Smooth muscle cell (in vitro differentiated cells): ENCODE data around the gene LATS1. TPM values are rescaled to one million over a fixed set of nuclear protein-coding genes. Genes with fewer than 3 reads are reported as not detected.
A peak's percentile ranks its signal among the peaks of the same experiment; 100 is the strongest.
"Not testable (repeated sequence)": the region's sequence is repeated elsewhere in the genome, so short reads cannot be mapped to it uniquely, and the experiment has no call there.

Source experiments
- DNase-seq: peaks from one replicate; lab custom pipeline; 2025; ENCODE audit not compliant: unreplicated experiment; lab: John Stamatoyannopoulos, UW
- H2AFZ ChIP-seq: fragments of 200-600 bp; sonication (generic); 2 replicates; pipeline ENCODE4 v1.6.0; 2016; ENCODE audit warnings: antibody characterized with exemption, low read depth, mild to moderate bottlenecking
- H3F3A ChIP-seq: fragments of 200-600 bp; sonication (generic); 2 replicates; pipeline ENCODE4 v1.6.0; 2017; ENCODE audit warnings: antibody characterized with exemption, low read depth
- H3K27ac ChIP-seq: fragments of 200-600 bp; sonication (generic); 2 replicates; pipeline ENCODE4 v1.5.1; 2016; ENCODE audit warnings: low read depth, mild to moderate bottlenecking
- H3K27me3 ChIP-seq: fragments of 200-600 bp; sonication (generic); 2 replicates; pipeline ENCODE4 v1.6.1; 2016; ENCODE audit warnings: low read depth, mild to moderate bottlenecking
- H3K36me3 ChIP-seq: fragments of 200-600 bp; sonication (generic); 2 replicates; pipeline ENCODE4 v1.5.1; 2016; ENCODE audit warnings: low read depth
- H3K4me1 ChIP-seq: fragments of 200-600 bp; sonication (generic); 2 replicates; pipeline ENCODE4 v1.5.1; 2016; ENCODE audit warnings: low read depth
- H3K4me2 ChIP-seq: fragments of 200-600 bp; sonication (generic); 2 replicates; pipeline ENCODE4 v1.6.0; 2016; ENCODE audit warnings: mild to moderate bottlenecking
- H3K4me3 ChIP-seq: fragments of 200-600 bp; sonication (generic); 2 replicates; pipeline ENCODE4 v1.5.1; 2016; ENCODE audit warnings: mild to moderate bottlenecking
- H3K79me2 ChIP-seq: fragments of 200-600 bp; sonication (generic); 2 replicates; pipeline ENCODE4 v1.6.0; 2016; ENCODE audit warnings: low read depth, mild to moderate bottlenecking
- H3K9ac ChIP-seq: fragments of 200-600 bp; sonication (generic); 2 replicates; pipeline ENCODE4 v1.6.0; 2016; ENCODE audit warnings: low read depth
- H3K9me3 ChIP-seq: fragments of 200-600 bp; sonication (generic); replicated peaks from 2 replicates; pipeline ENCODE4 v1.5.1; 2016; ENCODE audit warnings: low read depth
- H4K20me1 ChIP-seq: fragments of 200-600 bp; sonication (generic); 2 replicates; pipeline ENCODE4 v1.6.0; 2016; ENCODE audit warnings: low read depth
- CTCF ChIP-seq: fragments of 200-600 bp; sonication (generic); IDR thresholded peaks from 2 replicates; pipeline ENCODE4 v1.5.1; 2017; ENCODE audit warnings: borderline replicate concordance, mild to moderate bottlenecking, antibody characterized with exemption; ENCODE audit not compliant: insufficient read depth, poor library complexity, severe bottlenecking
- WGBS: methylation state at CpG from one replicate; pipeline ENCODE4 v1.1.7; 2016; ENCODE audit warnings: low lambda C conversion rate; 5-methylcytosine and 5-hydroxymethylcytosine counted together
- polyA plus RNA-seq: library from polyadenylated mRNA; unstranded; fragments of >200 nt; fragmentation: Nextera tagmentation; extraction: Ambion mirVana; gene quantifications from 2 replicates; pipeline ENCODE4 v1.2.1, GENCODE V29; 2016
- total RNA-seq: library from RNA; depleted of rRNA; stranded (reverse); fragments of >200 nt; gene quantifications from 2 replicates; pipeline ENCODE4 v1.2.3, GENCODE V29; 2014

Gene LATS1
- total and polyA plus RNA-seq, 2 experiments from 2014 or later: 8.5 to 32.0 TPM

DNA sequence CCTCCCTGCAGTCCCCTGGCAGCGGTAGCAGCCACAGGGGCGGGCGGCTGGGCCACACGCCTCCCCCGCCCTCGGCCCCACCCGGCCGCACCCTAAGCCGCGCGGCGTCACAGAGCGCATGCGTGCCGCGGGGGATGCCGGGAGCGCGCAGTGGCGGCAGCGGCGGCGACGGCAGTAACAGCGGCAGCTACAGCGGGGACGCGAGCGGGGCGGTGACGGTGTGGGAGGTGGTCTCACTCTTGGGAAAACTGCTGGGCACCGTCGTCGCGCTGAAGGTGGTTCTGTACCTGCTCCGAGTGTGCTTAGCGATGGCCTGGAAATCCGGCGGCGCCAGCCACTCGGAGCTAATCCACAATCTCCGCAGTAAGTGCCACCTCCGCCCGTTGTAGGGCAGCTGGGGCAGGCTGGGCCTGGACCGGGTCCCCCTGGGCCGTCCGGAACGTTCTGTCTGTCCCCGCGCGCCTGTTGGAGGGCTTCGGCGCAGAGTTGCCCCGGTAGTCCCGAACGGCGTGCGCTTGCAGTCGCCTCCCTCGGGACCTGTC, 31.8 kb upstream of the LATS1 start, which contains the start of gene PCMT1:
Gene PCMT1, plus strand, starts transcription at position 148 of the 542 bp plus-strand sequence. Its CDS starts 161 bp downstream, at position 309.
- Histone ChIP-seq H3K4me3 (peak within 1 kb of the TSS; percentile 96), H2AFZ (peak within 1 kb of the TSS; percentile 96), H3K9me3 (no peaks in the 10 kb centered on the region), H3F3A (peaks cover 5% of the 10 kb centered on the region), H3K9ac (peak within 1 kb of the TSS; percentile 89), H3K36me3 (no peaks in the 10 kb centered on the region), H3K79me2 (peaks cover 64% of the 10 kb centered on the region), H3K4me1 (peaks cover 6% of the 10 kb centered on the region), H3K27ac (peak within 1 kb of the TSS; percentile 74), H3K4me2 (peak within 1 kb of the TSS; percentile 97), H4K20me1 (peaks cover 45% of the 10 kb centered on the region), H3K27me3 (no peaks in the 10 kb centered on the region)
- no peak for TF ChIP-seq CTCF
- peak; percentile 70 for DNase-seq
- 1% methylated on average over 51 of the region's 60 CpGs for WGBS

GRCh38 chr6:149749082-149749593, 31.2 kb upstream of the LATS1 start:
- peak overlapping the region; percentile 96 for H3K4me3 ChIP-seq
- H3K9ac ChIP-seq, H3F3A ChIP-seq, H2AFZ ChIP-seq, H3K27me3 ChIP-seq, H3K4me1 ChIP-seq, H3K9me3 ChIP-seq, H3K36me3 ChIP-seq, DNase-seq: not testable (repeated sequence)
- peak overlapping the region; percentile 74 for H3K27ac ChIP-seq
- H4K20me1 ChIP-seq: peaks cover 40% of the 10 kb centered on the region
- peaks cover 63% of the 10 kb centered on the region for H3K79me2 ChIP-seq
- under 1% methylated on average over 28 of the region's 38 CpGs for WGBS
- peak overlapping the region; percentile 97 for H3K4me2 ChIP-seq

DNA sequence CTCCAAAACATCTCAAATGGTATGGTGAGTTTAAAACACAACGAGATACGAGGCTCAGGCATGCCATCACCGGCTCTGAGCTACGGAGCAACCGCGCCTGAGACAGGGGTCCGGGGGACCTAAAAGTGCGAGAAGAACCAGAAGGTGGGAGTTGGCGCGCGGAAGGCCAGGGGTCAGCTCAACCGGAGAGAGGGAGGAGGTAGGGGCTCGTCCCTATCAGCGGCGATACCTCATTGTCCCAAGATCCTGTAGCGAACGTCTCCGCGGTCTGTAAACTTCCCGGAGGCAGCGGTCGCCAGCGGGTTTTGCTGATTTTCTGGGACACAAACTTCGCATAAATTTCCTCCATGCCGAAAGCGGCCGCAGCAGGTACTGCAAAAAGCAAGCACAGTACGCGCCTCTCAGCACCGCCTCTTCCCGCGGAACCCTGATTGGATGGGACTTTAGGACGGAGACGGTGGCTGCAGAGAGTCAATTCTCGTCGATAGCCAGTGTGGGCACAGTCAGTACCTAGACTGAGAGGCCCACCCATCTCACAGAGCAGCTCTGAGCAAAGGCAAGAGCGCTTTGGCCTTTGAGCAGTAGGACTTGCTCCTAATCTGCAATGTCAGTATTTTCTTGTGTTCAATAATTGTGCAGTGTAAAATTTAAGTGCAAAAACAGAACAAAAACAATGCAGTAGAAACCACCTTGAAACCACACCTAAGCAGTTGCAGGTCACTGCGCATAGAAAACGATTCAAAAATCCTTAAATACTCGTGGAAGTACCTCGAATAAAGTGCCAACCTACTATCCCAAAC, 28.4 kb upstream of the LATS1 start, which contains the start of gene NUP43:
Gene NUP43, minus strand, starts transcription at position 383 of the 800 bp plus-strand sequence. Its CDS starts 34 bp downstream, at position 349.
- Histone ChIP-seq H3K4me1 (peaks cover 6% of the 10 kb centered on the region), H2AFZ (peak within 1 kb of the TSS; percentile 91), H3K36me3 (no peaks in the 10 kb centered on the region), H3K4me3 (peak within 1 kb of the TSS; percentile 68), H3K27me3 (no peaks in the 10 kb centered on the region), H3K79me2 (peaks cover 35% of the 10 kb centered on the region), H3K9me3 (no peaks in the 10 kb centered on the region), H3F3A (peaks cover 5% of the 10 kb centered on the region), H4K20me1 (peaks cover 12% of the 10 kb centered on the region), H3K9ac (peak within 1 kb of the TSS; percentile 78), H3K27ac (peak within 1 kb of the TSS; percentile 24), H3K4me2 (peak within 1 kb of the TSS; percentile 88)
- 6% methylated on average over 41 of the region's 41 CpGs for WGBS
- TF ChIP-seq CTCF: no peak
- DNase-seq: peak; percentile 12

GRCh38 chr6:149745252-149745651, 27.4 kb upstream of the LATS1 start:
- H4K20me1 ChIP-seq, H2AFZ ChIP-seq, H3K27me3 ChIP-seq, H3K4me1 ChIP-seq, H3K27ac ChIP-seq, H3K36me3 ChIP-seq, H3F3A ChIP-seq, H3K9me3 ChIP-seq, DNase-seq: not testable (repeated sequence)
- Histone ChIP-seq H3K4me2 (peak overlapping the region; percentile 88), H3K79me2 (peaks cover 24% of the 10 kb centered on the region), H3K9ac (peak overlapping the region; percentile 78), H3K4me3 (peak overlapping the region; percentile 68)
- 94% methylated on average over 10 of the region's 10 CpGs for WGBS
